HG03432 (cell line): Measurements from ENCODE around the gene FBXL19.
"Not testable (repeated sequence)": the region's sequence is repeated elsewhere in the genome, so short reads cannot be mapped to it uniquely, and the experiment has no call there.

Experiments used
- ATAC-seq: cut with Tn5 transposase; IDR thresholded peaks from one replicate; pipeline ENCODE4 v1.9.1; 2021; ENCODE audit warnings: mild to moderate bottlenecking, moderate library complexity; ENCODE audit not compliant: unreplicated experiment

The FBXL19 gene

DNA sequence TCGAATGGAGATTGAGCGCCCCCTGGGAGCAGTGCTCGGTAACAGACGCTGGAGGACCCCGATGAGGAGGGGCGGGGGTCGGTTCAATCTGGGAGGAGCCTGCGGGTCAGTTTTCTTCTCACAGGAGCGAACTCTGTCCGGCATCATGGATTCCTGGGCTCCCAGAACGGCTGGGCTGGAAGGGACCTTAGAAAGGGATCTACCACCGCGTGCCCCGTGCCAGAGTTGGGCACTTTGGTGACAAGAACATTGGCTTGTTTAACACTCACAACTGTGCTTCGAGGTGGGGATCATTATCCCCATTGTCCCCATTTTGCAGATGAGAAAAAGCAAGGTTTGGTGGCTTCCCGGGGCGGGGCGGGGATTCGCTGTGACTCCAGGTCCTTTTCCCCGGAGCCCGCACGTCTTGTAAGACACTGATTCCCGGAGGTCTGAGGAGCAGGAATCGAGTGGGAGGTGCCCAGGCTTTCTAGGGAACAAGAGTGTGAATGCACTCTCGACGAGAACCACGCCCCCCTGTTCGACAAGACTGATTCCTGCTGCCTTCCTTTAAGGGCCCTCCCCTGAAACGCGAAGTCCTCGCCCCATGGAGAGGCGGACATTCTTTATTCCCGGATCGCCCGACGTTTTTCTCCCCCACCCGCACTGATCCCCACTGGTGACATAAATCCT is 1.5 kb upstream of the FBXL19 start:
- peak; percentile 1 for ATAC-seq

- ATAC-seq: peak; percentile 78
These were observed 882 bp upstream of the FBXL19 start for GRCh38 chr16:30922420-30922959.

DNA sequence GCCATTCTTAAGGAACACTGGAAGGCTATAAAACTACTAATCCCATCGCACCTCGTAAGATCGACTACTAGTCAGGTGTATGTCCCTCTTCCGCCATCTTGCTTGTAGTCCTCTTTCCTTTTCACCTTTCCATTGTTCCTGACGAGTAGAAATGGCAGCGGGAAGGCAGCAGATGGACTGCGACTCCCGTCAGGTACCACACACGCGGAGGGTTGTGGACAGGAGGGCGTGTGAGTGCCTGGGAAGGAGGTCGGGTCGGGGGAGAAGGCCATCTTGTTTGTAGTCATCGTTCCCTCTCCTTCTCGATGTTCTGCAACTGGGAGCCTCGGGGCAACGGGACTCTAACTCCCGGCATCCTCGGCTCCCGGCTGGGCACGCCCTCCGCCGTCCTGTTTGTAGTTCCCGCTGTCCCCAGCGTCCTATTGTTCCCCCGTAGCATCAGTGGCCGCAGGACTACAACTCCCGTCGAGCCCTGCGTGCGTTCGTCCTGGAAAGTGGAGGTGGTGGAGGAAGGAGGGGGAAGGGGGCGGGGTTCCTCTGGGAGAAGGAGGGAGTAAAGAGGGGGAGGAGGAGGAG is 324 bp upstream of the FBXL19 start:
- peak; percentile 70 for ATAC-seq

DNA sequence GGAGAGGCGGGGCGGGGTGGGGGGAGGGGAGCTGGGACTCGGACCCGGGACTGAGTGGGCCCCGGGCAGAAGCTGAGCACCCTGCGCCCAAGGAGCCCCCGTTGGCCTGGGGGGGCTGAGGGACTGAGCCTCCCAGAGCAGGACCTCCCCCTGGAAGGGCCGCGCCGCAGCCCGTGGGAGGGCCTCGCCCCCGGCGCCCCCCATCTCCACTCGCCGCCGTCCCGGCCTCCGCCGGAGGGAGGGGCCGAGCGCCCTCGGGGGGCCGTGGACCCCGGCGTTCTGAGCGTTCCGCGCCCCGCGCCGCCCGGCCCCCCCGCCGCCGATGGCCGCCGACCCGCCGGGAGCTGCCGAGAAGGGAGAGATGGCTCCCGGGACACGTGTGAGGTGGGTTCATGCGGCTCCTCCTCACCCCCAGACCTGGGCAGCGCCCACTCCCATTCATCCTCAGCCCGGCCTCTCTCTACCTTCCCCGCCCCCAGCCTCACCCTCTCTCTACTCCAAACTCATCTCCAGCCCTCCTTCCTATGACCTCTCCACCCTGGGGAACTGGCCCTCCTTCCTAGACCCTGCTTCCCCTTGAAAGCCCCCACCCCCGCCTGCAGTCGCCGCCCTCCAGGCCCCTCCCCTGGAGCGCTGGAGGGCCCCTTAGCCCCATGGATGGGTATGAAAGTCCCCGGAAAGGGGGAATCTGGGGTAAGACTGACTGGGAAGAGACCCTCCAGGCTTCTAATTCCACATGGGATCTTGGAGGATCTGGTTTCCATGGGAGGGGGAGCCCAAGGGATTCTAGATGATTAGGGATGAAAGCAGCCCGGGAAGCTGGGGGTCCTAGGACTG is 922 bp downstream of the FBXL19 start:
- no peak for ATAC-seq

GRCh38 chr16:30924913-30925631 is 1.7 kb downstream of the FBXL19 start:
- ATAC-seq: no peak

DNA sequence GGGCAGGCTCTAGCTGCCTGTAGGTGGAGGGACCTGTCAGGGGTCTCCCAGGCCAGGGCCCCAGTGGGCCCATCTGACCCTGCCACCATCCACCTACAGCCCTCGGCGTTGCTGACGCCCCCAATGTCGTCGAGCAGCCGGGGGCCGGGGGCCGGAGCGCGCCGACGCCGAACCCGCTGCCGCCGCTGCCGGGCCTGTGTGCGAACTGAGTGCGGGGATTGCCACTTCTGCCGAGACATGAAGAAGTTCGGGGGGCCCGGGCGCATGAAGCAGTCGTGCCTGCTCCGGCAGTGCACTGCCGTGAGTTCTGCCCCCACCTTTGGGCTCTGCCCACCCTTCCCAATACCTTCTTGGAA is 2.2 kb downstream of the FBXL19 start:
- ATAC-seq: no peak

- no peak for ATAC-seq
These were observed 2.8 kb downstream of the FBXL19 start for GRCh38 chr16:30925995-30926811.

GRCh38 chr16:30926937-30927788 is 3.8 kb downstream of the FBXL19 start:
- ATAC-seq: no peak

DNA sequence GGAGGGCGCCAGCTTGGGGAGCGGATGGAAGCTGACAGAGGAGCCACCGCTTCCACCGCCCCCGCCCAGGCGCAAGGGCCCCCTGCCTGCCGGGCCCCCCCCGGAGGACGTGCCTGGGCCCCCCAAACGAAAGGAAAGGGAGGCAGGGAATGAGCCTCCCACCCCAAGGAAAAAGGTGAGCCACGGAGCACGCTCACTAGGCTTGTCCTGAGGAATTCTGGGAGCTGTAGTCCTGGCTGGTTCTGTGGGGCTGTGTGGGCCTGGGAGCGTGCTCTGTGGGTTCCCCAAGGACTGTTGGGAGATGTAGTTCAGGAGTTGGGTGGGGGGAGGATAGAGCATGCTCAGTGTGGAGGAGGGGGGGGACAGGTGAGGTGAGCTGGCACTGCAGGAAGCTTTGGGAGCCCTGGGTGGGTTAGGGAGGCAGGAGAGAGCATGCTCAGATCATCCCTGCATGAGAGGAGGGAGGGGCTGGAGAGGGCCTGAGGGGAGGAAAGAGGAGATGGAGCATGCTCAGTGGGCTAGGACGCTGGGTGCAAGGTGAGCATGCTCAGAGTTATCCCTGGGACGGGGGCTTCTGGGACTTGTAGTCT is 4.5 kb downstream of the FBXL19 start:
- ATAC-seq: no peak

DNA sequence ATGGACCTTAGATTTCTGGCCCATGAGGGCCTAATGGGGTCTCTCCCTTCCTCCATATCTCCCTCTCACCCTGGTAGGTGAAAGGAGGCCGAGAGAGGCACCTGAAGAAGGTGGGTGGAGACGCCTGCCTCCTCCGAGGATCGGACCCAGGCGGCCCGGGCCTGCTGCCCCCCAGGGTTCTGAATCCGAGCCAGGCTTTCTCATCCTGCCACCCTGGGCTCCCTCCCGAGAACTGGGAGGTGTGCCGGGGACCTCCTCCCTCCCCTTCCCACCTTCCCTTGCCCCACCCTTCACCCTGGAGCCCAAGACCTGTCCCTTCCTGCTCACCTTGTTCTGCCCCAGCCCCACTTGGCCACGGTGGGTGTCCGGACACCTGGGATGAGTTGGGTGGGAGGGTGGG is 5.0 kb downstream of the FBXL19 start:
- no peak for ATAC-seq

DNA sequence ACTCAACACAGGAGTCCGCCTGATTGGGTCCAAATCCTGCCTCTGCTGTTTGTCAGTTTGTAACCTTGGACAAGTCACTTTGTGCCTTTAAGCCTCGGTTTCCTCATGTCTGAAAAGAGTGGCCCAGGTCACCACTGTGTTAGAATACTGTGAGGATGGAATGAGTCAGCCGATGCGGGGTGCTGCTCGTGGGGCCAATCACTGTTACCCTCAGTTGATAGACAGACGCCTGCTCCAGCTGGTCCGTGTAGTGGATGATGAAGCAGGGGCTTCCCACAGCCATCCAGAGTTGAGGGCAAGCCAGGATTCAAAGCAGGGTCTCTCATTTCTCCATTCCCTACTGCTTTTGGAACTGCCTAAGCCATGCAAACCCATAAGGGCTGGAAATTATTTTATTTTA is 5.8 kb downstream of the FBXL19 start:
- no peak for ATAC-seq

DNA sequence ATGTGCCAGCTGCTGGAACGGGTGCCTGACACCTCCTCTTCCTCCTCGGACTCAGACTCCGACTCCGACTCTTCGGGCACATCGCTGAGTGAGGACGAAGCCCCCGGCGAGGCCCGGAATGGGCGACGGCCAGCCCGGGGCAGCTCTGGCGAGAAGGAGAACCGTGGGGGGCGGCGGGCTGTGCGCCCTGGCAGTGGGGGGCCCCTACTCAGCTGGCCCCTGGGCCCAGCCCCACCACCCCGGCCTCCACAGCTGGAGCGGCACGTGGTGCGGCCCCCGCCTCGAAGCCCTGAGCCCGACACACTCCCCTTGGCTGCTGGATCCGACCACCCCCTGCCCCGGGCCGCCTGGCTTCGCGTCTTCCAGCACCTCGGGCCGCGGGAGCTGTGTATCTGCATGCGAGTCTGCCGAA is 6.8 kb downstream of the FBXL19 start:
- no peak for ATAC-seq

DNA sequence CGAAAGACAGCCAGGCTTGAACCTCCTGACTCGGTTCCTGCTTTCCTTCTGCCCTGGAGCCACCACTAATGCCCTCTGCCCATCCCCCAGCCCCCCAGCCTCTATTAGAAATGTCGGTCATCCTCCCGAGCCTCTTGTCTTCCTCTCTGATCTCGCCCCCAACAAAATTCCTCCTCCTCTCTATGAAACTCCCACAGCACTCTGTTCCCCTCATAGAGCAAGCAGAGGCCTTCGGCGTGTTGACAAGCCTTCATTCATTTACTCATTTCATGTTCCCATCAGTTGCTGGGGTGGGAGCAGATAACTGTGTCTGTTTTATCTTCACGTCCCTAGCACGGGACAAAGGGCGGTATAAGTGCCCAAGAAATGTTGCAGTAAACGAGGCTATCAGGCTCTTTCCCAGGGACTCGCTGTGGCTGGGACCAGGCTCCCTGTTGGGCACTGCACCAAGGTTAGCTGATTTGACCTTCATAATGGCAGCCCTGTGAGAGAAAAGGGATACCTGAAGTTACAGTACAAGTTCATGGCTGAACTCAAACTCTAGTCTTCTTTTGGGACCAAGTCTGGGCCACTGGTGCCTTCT is 7.8 kb downstream of the FBXL19 start:
- ATAC-seq: no peak

GRCh38 chr16:30934827-30935557 is 11.6 kb downstream of the FBXL19 start:
- no peak for ATAC-seq

- no peak for ATAC-seq
These were observed 14.3 kb downstream of the FBXL19 start for GRCh38 chr16:30937692-30938091.

DNA sequence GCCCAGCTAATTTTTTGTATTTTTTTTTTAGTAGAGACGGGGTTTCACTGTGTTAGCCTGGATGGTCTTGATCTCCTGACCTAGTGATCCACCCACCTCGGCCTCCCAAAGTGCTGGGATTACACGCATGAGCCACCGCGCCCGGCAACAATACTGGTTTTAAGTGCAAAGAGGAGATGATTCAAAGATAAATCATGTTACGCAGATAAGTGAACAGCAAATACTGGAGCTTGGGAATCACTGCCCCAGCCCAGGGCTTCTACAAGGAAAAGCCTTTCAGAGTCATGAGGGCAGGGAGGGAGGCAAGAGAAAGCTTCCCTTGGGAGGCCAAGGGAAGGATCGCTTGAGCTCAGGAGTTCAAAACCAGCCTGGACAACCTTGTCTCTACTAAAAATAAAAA is 16.2 kb downstream of the FBXL19 start:
- not testable (repeated sequence) for ATAC-seq

GRCh38 chr16:30941600-30942425 is 18.4 kb downstream of the FBXL19 start:
- ATAC-seq: peak; percentile 96
